ENCODE measurements around the gene RXFP4. TPM values are rescaled to one million over a fixed set of nuclear protein-coding genes. Genes with fewer than 3 reads are reported as not detected.
"Not testable (repeated sequence)": the region's sequence is repeated elsewhere in the genome, so short reads cannot be mapped to it uniquely, and the experiment has no call there.

The RXFP4 gene
- total RNA-seq: not detected in 2 replicates

- no peaks in the 10 kb centered on the region for H3K36me3 ChIP-seq (ENCODE audit: control insufficient read depth, insufficient read depth, low read length)
- no peak within 1 kb of the TSS for H3K4me3 ChIP-seq (ENCODE audit: low read depth, low read length)
- TF ChIP-seq CTCF (IDR thresholded peaks at IDR 0.05; ENCODE audit: insufficient read depth, low read length, poor library complexity, severe bottlenecking): no peak
- H3K27me3 ChIP-seq (ENCODE audit: control insufficient read depth, insufficient read depth, low read length): no peaks in the 10 kb centered on the region
- no peak for DNase-seq (ENCODE audit: low read depth)
Observed at GRCh38 chr1:155940993-155941844, at the start of gene RXFP4. RXFP4 (plus strand) TSS chr1:155941638; CDS start chr1:155941710, 72 bp downstream.

GRCh38 chr1:155892796-155893195 is 48.6 kb upstream of the RXFP4 start:
- H3K27me3 ChIP-seq (ENCODE audit: control insufficient read depth, insufficient read depth, low read length): no peaks in the 10 kb centered on the region
- H3K4me3 ChIP-seq (ENCODE audit: low read depth, low read length): no peak overlapping the region
- TF ChIP-seq CTCF (IDR thresholded peaks at IDR 0.05; ENCODE audit: insufficient read depth, low read length, poor library complexity, severe bottlenecking): no peak
- DNase-seq (ENCODE audit: low read depth): peak; percentile 57
- H3K36me3 ChIP-seq (ENCODE audit: control insufficient read depth, insufficient read depth, low read length): no peaks in the 10 kb centered on the region

GRCh38 chr1:155893389-155894142 is 47.9 kb upstream of the RXFP4 start:
- H3K4me3 ChIP-seq (ENCODE audit: low read depth, low read length): no peak overlapping the region

GRCh38 chr1:155895617-155896016 is 45.8 kb upstream of the RXFP4 start:
- not testable (repeated sequence) for H3K4me3 ChIP-seq (ENCODE audit: low read depth, low read length); H3K27me3 ChIP-seq (ENCODE audit: control insufficient read depth, insufficient read depth, low read length); DNase-seq (ENCODE audit: low read depth); H3K36me3 ChIP-seq (ENCODE audit: control insufficient read depth, insufficient read depth, low read length)

More at GRCh38 chr1:155893389-155894142, 47.9 kb upstream of the RXFP4 start:
- DNase-seq (ENCODE audit: low read depth): peak; percentile 57
- Histone ChIP-seq H3K36me3 (ENCODE audit: control insufficient read depth, insufficient read depth, low read length) (no peaks in the 10 kb centered on the region), H3K27me3 (ENCODE audit: control insufficient read depth, insufficient read depth, low read length) (no peaks in the 10 kb centered on the region)
- no peak for TF ChIP-seq CTCF (IDR thresholded peaks at IDR 0.05; ENCODE audit: insufficient read depth, low read length, poor library complexity, severe bottlenecking)

- H3K36me3 ChIP-seq (ENCODE audit: control insufficient read depth, insufficient read depth, low read length); H3K27me3 ChIP-seq (ENCODE audit: control insufficient read depth, insufficient read depth, low read length); H3K4me3 ChIP-seq (ENCODE audit: low read depth, low read length); DNase-seq (ENCODE audit: low read depth): not testable (repeated sequence)
Observed at GRCh38 chr1:155896476-155896875, 45.0 kb upstream of the RXFP4 start.

- no peak overlapping the region for H3K4me3 ChIP-seq (ENCODE audit: low read depth, low read length)
- no peak for DNase-seq (ENCODE audit: low read depth)
- H3K27me3 ChIP-seq (ENCODE audit: control insufficient read depth, insufficient read depth, low read length): no peaks in the 10 kb centered on the region
- no peak for TF ChIP-seq CTCF (IDR thresholded peaks at IDR 0.05; ENCODE audit: insufficient read depth, low read length, poor library complexity, severe bottlenecking)
- no peaks in the 10 kb centered on the region for H3K36me3 ChIP-seq (ENCODE audit: control insufficient read depth, insufficient read depth, low read length)
Observed at GRCh38 chr1:155897746-155898145, 43.7 kb upstream of the RXFP4 start.
